B cell (primary cell): ENCODE data around the gene DNAJC15. TPM values are rescaled to one million over a fixed set of nuclear protein-coding genes. Genes with fewer than 3 reads are reported as not detected.

Experiments used
- ATAC-seq: fragments of 200-7000 bp; cut with Tn5 transposase; one replicate; pipeline ENCODE4 v1.10.0; 2021; ENCODE audit warnings: low read depth, mild to moderate bottlenecking, moderate number of reproducible peaks, moderate library complexity
- CTCF ChIA-PET: fragments of 350-600 bp; sonication (Branson Sonifier 250); formaldehyde crosslinking; loops from one replicate; lab custom pipeline; 2021; ENCODE audit warnings: antibody characterized with exemption, inconsistent platforms; lab: Charles Lee
- POLR2A ChIA-PET: fragments of 350-600 bp; sonication (Branson Sonifier 250); formaldehyde crosslinking; loops from one replicate; lab custom pipeline; 2021; ENCODE audit warnings: antibody characterized with exemption; lab: Charles Lee
- DNase-seq: peaks from one replicate; pipeline ENCODE4 v3.0.0; 2013
- H2AFZ ChIP-seq: 2 replicates; pipeline ENCODE4 v1.6.1; 2012; ENCODE audit warnings: mild to moderate bottlenecking, low read depth, low read length; ENCODE audit not compliant: insufficient read depth, poor library complexity, severe bottlenecking
- H3K27ac ChIP-seq, 2 donors: 1 replicate in 1 of 2; 2 replicates in 1 of 2; pipeline ENCODE4 v1.5.1; 2012 to 2013; ENCODE audit warnings: low read length in 2 of 2, mild to moderate bottlenecking in 2 of 2, moderate library complexity in 1 of 2
- H3K27me3 ChIP-seq, 4 experiments: fragments of 200-600 bp in 1 of 4; sonication (generic) in 1 of 4; replicated peaks in 1 of 4; 1 replicate in 2 of 4; 2 replicates in 2 of 4; pipeline versions ENCODE4 v1.6.1 to v1.7.0; 2013 to 2016; ENCODE audit warnings: low read length in 3 of 4, mild to moderate bottlenecking in 2 of 4, mixed read lengths in 1 of 4, moderate library complexity in 1 of 4; ENCODE audit not compliant: insufficient read depth in 4 of 4, control insufficient read depth in 3 of 4; ENCODE audit errors: control extremely low read depth in 1 of 4
- H3K36me3 ChIP-seq, 2 experiments: replicated peaks in 1 of 2; 1 replicate in 1 of 2; 2 replicates in 1 of 2; pipeline versions ENCODE4 v1.6.1 to v1.7.1; 2013; ENCODE audit warnings: low read length in 1 of 2; ENCODE audit not compliant: insufficient read depth in 2 of 2, control insufficient read depth in 1 of 2; ENCODE audit errors: control extremely low read depth in 1 of 2, extremely low read depth in 1 of 2
- H3K4me1 ChIP-seq, 2 donors: fragments of 200-600 bp in 1 of 2; sonication (generic) in 1 of 2; 1 replicate in 1 of 2; 2 replicates in 1 of 2; pipeline versions ENCODE4 v1.5.1 to v1.6.1; 2013 to 2017; ENCODE audit warnings: low read length in 2 of 2; ENCODE audit not compliant: control insufficient read depth in 2 of 2, insufficient read depth in 2 of 2
- H3K4me2 ChIP-seq: replicated peaks from 2 replicates; pipeline ENCODE3; 2012; ENCODE audit warnings: mild to moderate bottlenecking, low read depth, low read length; ENCODE audit not compliant: poor library complexity, severe bottlenecking
- H3K4me3 ChIP-seq, 5 experiments: fragments of 200-600 bp in 1 of 5; sonication (generic) in 1 of 5; 1 replicate in 3 of 5; 2 replicates in 2 of 5; pipeline versions ENCODE4 v1.5.1 to v1.7.0; 2011 to 2016; ENCODE audit warnings: low read length in 4 of 5, mild to moderate bottlenecking in 4 of 5, low read depth in 2 of 5, control low read depth in 1 of 5, moderate library complexity in 1 of 5; ENCODE audit not compliant: insufficient read depth in 1 of 5; ENCODE audit errors: control extremely low read depth in 1 of 5, extremely low read depth in 1 of 5
- H3K79me2 ChIP-seq: fragments of 200-600 bp; sonication (generic); one replicate; pipeline ENCODE4 v1.6.0; 2016; ENCODE audit warnings: low read length; ENCODE audit not compliant: control insufficient read depth, insufficient read depth
- H3K9ac ChIP-seq: fragments of 200-600 bp; sonication (generic); 2 replicates; pipeline ENCODE4 v1.6.1; 2017; ENCODE audit warnings: mild to moderate bottlenecking, low read length, moderate library complexity
- H3K9me3 ChIP-seq, 3 donors: one replicate each; pipeline versions ENCODE4 v1.6.1 to v1.7.1; 2013; ENCODE audit warnings: low read length in 2 of 3; ENCODE audit not compliant: control insufficient read depth in 2 of 3, insufficient read depth in 1 of 3; ENCODE audit errors: control extremely low read depth in 1 of 3
- H4K20me1 ChIP-seq: 2 replicates; pipeline ENCODE4 v1.6.0; 2012; ENCODE audit warnings: mild to moderate bottlenecking, low read length; ENCODE audit not compliant: insufficient read depth, control insufficient read depth, poor library complexity, severe bottlenecking
- H3K27ac Mint-ChIP-seq: one replicate; pipeline ENCODE4 v1.8.0; 2021; ENCODE audit warnings: mixed read lengths
- H3K27me3 Mint-ChIP-seq: one replicate; pipeline ENCODE4 v1.8.0; 2021; ENCODE audit warnings: mixed read lengths
- H3K4me1 Mint-ChIP-seq: one replicate; pipeline ENCODE4 v1.8.0; 2021; ENCODE audit warnings: mixed read lengths
- H3K4me3 Mint-ChIP-seq: one replicate; pipeline ENCODE4 v1.8.0; 2021; ENCODE audit warnings: mixed read lengths
- H3K9me3 Mint-ChIP-seq: one replicate; pipeline ENCODE4 v1.8.0; 2022; ENCODE audit warnings: mixed read lengths; ENCODE audit not compliant: insufficient read depth
- EZH2 ChIP-seq: IDR thresholded peaks from 2 replicates; pipeline ENCODE4 v1.6.1; 2012; ENCODE audit warnings: borderline replicate concordance, low read depth, mild to moderate bottlenecking, moderate library complexity, low read length; ENCODE audit not compliant: insufficient read depth, poor library complexity, severe bottlenecking
- WGBS: methylation state at CpG from one replicate; pipeline ENCODE4 v1.1.5; 2013; ENCODE audit warnings: missing lambda C conversion rate; ENCODE audit not compliant: insufficient coverage; 5-methylcytosine and 5-hydroxymethylcytosine counted together
- intact Hi-C: fragments of 100-400 bp; cut with micrococcal nuclease; formaldehyde crosslinking; loops from one replicate; pipeline ENCODE4 v1.10.0; 2022
- polyA plus RNA-seq: library from polyadenylated mRNA; depleted of rRNA; stranded (reverse); fragments of >200 nt; gene quantifications from 2 replicates; pipeline ENCODE4 v1.2.3, GENCODE V29; 2012
- total RNA-seq, 2 donors: library from RNA; stranded (reverse); fragments of 120-200 nt in 1 of 2; gene quantifications; 1 replicate in 1 of 2; 2 replicates in 1 of 2; pipeline versions ENCODE4 v1.2.3 to v1.2.4, GENCODE V29; 2013 to 2022
- TF ChIP-seq, protein P1 (sequence below): fragments of 200-600 bp; IDR thresholded peaks from one replicate; pipeline ENCODE4 v1.8.0; 2022; ENCODE audit warnings: antibody characterized with exemption, mild to moderate bottlenecking

Gene DNAJC15
- total and polyA plus RNA-seq, 2 donors (not counting 1 experiment from before 2014, with no cell fraction given), result 11.5 to 15.2 TPM

GRCh38 chr13:43030548-43030947 lies 7.2 kb downstream of the DNAJC15 start:
- Histone ChIP-seq H3K4me3 (no peak overlapping the region), H3K9ac (no peak overlapping the region), H3K27me3 (no peaks in the 10 kb centered on the region), H3K36me3 (peaks cover 10 to 19% of the 10 kb centered on the region in 2 experiments), H3K4me2 (no peak overlapping the region), H2AFZ (no peak overlapping the region), H4K20me1 (no peaks in the 10 kb centered on the region), H3K79me2 (peaks cover 97% of the 10 kb centered on the region), H3K9me3 (peaks cover 0 to 7% (median 0%) of the 10 kb centered on the region in 3 donors), H3K27ac (no peak overlapping the region), H3K4me1 (peaks cover 5 to 14% of the 10 kb centered on the region in 2 donors)
- ATAC-seq, result peak; percentile 81
- Mint-ChIP-seq H3K4me3 (no peak overlapping the region), H3K4me1 (peaks cover 52% of the 10 kb centered on the region), H3K27ac (peak overlapping the region; percentile 17), H3K9me3 (peaks cover 2% of the 10 kb centered on the region), H3K27me3 (no peaks in the 10 kb centered on the region)
- ChIA-PET CTCF (interaction anchor here (2.1 kb wide), 1 partner anchor 61 kb away, joined by 6 read pairs; no protein-coding TSS in a partner anchor), POLR2A (no interaction called here)
- DNase-seq, result no peak
- TF ChIP-seq, protein P1, sequence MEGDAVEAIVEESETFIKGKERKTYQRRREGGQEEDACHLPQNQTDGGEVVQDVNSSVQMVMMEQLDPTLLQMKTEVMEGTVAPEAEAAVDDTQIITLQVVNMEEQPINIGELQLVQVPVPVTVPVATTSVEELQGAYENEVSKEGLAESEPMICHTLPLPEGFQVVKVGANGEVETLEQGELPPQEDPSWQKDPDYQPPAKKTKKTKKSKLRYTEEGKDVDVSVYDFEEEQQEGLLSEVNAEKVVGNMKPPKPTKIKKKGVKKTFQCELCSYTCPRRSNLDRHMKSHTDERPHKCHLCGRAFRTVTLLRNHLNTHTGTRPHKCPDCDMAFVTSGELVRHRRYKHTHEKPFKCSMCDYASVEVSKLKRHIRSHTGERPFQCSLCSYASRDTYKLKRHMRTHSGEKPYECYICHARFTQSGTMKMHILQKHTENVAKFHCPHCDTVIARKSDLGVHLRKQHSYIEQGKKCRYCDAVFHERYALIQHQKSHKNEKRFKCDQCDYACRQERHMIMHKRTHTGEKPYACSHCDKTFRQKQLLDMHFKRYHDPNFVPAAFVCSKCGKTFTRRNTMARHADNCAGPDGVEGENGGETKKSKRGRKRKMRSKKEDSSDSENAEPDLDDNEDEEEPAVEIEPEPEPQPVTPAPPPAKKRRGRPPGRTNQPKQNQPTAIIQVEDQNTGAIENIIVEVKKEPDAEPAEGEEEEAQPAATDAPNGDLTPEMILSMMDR, result no peak
- no peak for TF ChIP-seq EZH2
- intact Hi-C loops, result no loop called here
- WGBS, result 63% methylated on average over 3 of the region's 4 CpGs

GRCh38 chr13:43031881-43032280 lies 8.5 kb downstream of the DNAJC15 start:
- peaks cover 98% of the 10 kb centered on the region for H3K79me2 ChIP-seq
- ChIA-PET POLR2A (no interaction called here), CTCF (interaction anchor here (0.9 to 1.8 kb wide), 2 partner anchors 10 to 60 kb away, joined by 3 to 8 read pairs; no protein-coding TSS in a partner anchor)
- intact Hi-C loops, result no loop called here
- TF ChIP-seq, protein P1, result no peak
- TF ChIP-seq EZH2, result no peak
- H3K4me3 ChIP-seq, result no peak overlapping the region
- Mint-ChIP-seq H3K27ac (no peak overlapping the region), H3K27me3 (no peaks in the 10 kb centered on the region), H3K4me3 (no peak overlapping the region), H3K4me1 (peaks cover 43% of the 10 kb centered on the region), H3K9me3 (peaks cover 2% of the 10 kb centered on the region)
- WGBS, result 95% methylated on average over 4 of the region's 4 CpGs
- DNase-seq (no peak), ATAC-seq (no peak)
- H3K36me3 ChIP-seq, result peaks cover 10 to 27% of the 10 kb centered on the region in 2 experiments
- no peak overlapping the region for H3K27ac ChIP-seq
- no peak overlapping the region for H2AFZ ChIP-seq
- H3K9me3 ChIP-seq, result peaks cover 0 to 7% (median 0%) of the 10 kb centered on the region in 3 donors
- H3K4me1 ChIP-seq, result peaks cover 5 to 6% of the 10 kb centered on the region in 2 donors
- no peaks in the 10 kb centered on the region for H3K27me3 ChIP-seq
- no peak overlapping the region for H3K9ac ChIP-seq
- H4K20me1 ChIP-seq, result peaks cover 8% of the 10 kb centered on the region
- no peak overlapping the region for H3K4me2 ChIP-seq
